Heart right ventricle (tissue), 16 donors: ENCODE data around the gene SEC31B. TPM values are rescaled to one million over a fixed set of nuclear protein-coding genes. Genes with fewer than 3 reads are reported as not detected.

Source experiments
- ATAC-seq, 8 donors: fragments of 200-7000 bp; cut with Tn5 transposase; one replicate each; pipeline ENCODE4 v1.9.1; 2020; ENCODE audit warnings: mild to moderate bottlenecking in 8 of 8, moderate library complexity in 8 of 8, moderate number of reproducible peaks in 1 of 8
- DNase-seq, 2 donors: peaks; one replicate each; pipeline ENCODE4 v3.0.0-alpha.2; 2020
- H3K27ac ChIP-seq, 10 donors: fragments of 200-600 bp; sonication (generic) in 2 of 10; one replicate each; pipeline versions ENCODE4 v1.5.0 to v1.8.0; 2020 to 2022; ENCODE audit warnings: mild to moderate bottlenecking in 3 of 10
- H3K27me3 ChIP-seq, 7 donors: fragments of 200-600 bp; one replicate each; pipeline ENCODE4 v1.8.0; 2021 to 2022; ENCODE audit warnings: mild to moderate bottlenecking in 2 of 7
- H3K36me3 ChIP-seq, 9 donors: fragments of 200-600 bp; sonication (generic) in 1 of 9; one replicate each; pipeline versions ENCODE4 v1.5.0 to v1.8.0; 2020 to 2022; ENCODE audit warnings: mild to moderate bottlenecking in 2 of 9
- H3K4me1 ChIP-seq, 9 donors: fragments of 200-600 bp; sonication (generic) in 1 of 9; one replicate each; pipeline versions ENCODE4 v1.5.0 to v1.8.0; 2020 to 2022; ENCODE audit warnings: mild to moderate bottlenecking in 4 of 9
- H3K4me3 ChIP-seq, 10 donors: fragments of 200-600 bp; sonication (generic) in 2 of 10; one replicate each; pipeline versions ENCODE4 v1.5.0 to v1.8.0; 2020 to 2022; ENCODE audit warnings: mild to moderate bottlenecking in 7 of 10, moderate library complexity in 2 of 10
- H3K9me3 ChIP-seq, 11 donors: fragments of 200-600 bp in 10 of 11; sonication (generic) in 2 of 11; one replicate each; pipeline versions ENCODE4 v1.5.0 to v1.8.0; 2013 to 2022; ENCODE audit warnings: mild to moderate bottlenecking in 2 of 11, control low read depth in 1 of 11, moderate library complexity in 1 of 11
- CTCF ChIP-seq, 9 donors: fragments of 200-600 bp; sonication (generic) in 2 of 9; IDR thresholded peaks; one replicate each; pipeline versions ENCODE4 v1.5.0 to v1.8.0; 2021 to 2022; ENCODE audit warnings: antibody characterized with exemption in 9 of 9, mild to moderate bottlenecking in 5 of 9, moderate library complexity in 1 of 9
- WGBS, 2 donors: extraction: QIAGEN DNeasy Blood & Tissue Kit; methylation state at CpG; one replicate each; pipeline ENCODE4 v1.1.7; 2013; ENCODE audit warnings: inconsistent platforms in 1 of 2; 5-methylcytosine and 5-hydroxymethylcytosine counted together
- intact Hi-C, 10 donors: fragments of 100-400 bp; cut with DNase I; formaldehyde crosslinking; loops; one replicate each; pipeline versions ENCODE4 v1.11.1 to v1.14.2; 2022
- polyA plus RNA-seq, 2 donors: library from polyadenylated mRNA; stranded (reverse); fragments of 200-250 nt; gene quantifications; one replicate each; pipeline ENCODE4 v1.2.3, GENCODE V29; 2013
- total RNA-seq, 10 donors: library from RNA; stranded (reverse); fragmentation: NEBNext Ultra II Directional in 3 of 10; extraction: Animal tissue kit (Norgen Biotek cat#: 25700) in 3 of 10; gene quantifications; one replicate each; pipeline versions ENCODE4 v1.2.1 to v1.2.4, GENCODE V29; 2021 to 2023
- donor health status: Arrhythmogenic right ventricular cardiomyopathy.
- donor health status: ischemic (EF 13 %, LVEDD 7.1; RV severe dilation, severe dysfunction).
- donor health status: healthy with polysubstance abuse.
- donor health status: DM: no; HTN: yes; CAD: no.
- donor health status: DM: no; HTN: no; CAD: no.
- donor health status: ischemic (EF 25% LVEDD 6.9; RV normal size, moderate dysfunction).
- donor health status: ischemic (EF 25% LVEDD 5.7; RV mildly dilated, moderate dysfunction).
- donor health status: healthy.
- donor health status: DM: yes; HTN: yes; CAD: no.
- donor health status: Ischemic cardiomyopathy.
- donor health status: ischemic (EF 35%, LVEDD 5.7; RV mildly dilated, moderate dysfunction).
- donor health status: nonischemic (EF 11% LVEDD 7.7; RV severe dilation, severe dysfunction).
- donor health status: DM: yes; HTN: yes; CAD: no.
- donor health status: PGD.
- donor health status: ischemic (EF 29% LVEDD 5.4; RV normal size, mild dysfunction).
- donor health status: nonischemic (EF 23%, LVEDD 6.1; RV moderate dilation, normal function).

The SEC31B gene
- total and polyA plus RNA-seq, 12 donors: 2.7 to 28.2 (median 8.3) TPM

- ATAC-seq: no peak
- no peak overlapping the region for H3K4me3 ChIP-seq
- no peaks in the 10 kb centered on the region for H3K27me3 ChIP-seq
- peaks cover 0 to 93% (median 23%) of the 10 kb centered on the region in 9 donors for H3K36me3 ChIP-seq
- WGBS, 2 donors: 98 to 100% methylated on average over 2 of the region's 2 CpGs
- H3K4me1 ChIP-seq: peaks cover 0 to 18% (median 0%) of the 10 kb centered on the region in 9 donors
- no peaks in the 10 kb centered on the region for H3K9me3 ChIP-seq
- H3K27ac ChIP-seq: no peak overlapping the region
- intact Hi-C loops: loop anchor here in 1 of 10 donors (10.0 kb wide), 1 partner anchor 70 kb away; no protein-coding TSS in a partner anchor
- DNase-seq: no peak
- TF ChIP-seq CTCF (IDR thresholded peaks at IDR 0.05): no peak
Measured at GRCh38 chr10:100505164-100505563, 14.5 kb downstream of the SEC31B start.

DNA sequence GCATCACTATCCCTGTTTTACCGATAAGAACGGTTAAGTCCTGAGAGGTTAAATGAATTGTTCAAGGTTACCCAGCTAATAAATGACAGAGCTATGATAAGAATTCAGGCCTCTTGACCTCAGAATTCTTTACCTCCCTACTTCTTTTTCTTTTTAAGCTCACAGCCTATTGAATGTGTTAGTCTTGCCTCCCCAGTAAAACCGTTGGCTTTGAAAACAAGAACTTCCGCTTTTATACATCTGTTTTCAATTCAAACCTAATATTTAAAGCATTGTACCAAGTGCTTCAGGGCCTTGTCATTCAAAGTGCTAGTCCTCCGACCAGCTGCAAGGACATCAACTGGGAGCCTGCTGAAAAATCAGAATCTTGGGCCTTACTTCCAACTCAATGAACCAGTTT lies 15.6 kb downstream of the SEC31B start:
- TF ChIP-seq CTCF (IDR thresholded peaks at IDR 0.05): no peak
- peaks cover 0 to 93% (median 33%) of the 10 kb centered on the region in 9 donors for H3K36me3 ChIP-seq
- no peaks in the 10 kb centered on the region for H3K9me3 ChIP-seq
- H3K4me3 ChIP-seq: no peak overlapping the region
- intact Hi-C loops: loop anchor here in 1 of 10 donors (10.0 kb wide), 1 partner anchor 69 kb away; no protein-coding TSS in a partner anchor
- peaks cover 0 to 7% (median 0%) of the 10 kb centered on the region in 9 donors for H3K4me1 ChIP-seq
- WGBS, 2 donors: 63 to 74% methylated on average over 5 of the region's 5 CpGs
- no peaks in the 10 kb centered on the region for H3K27me3 ChIP-seq
- H3K27ac ChIP-seq: no peak overlapping the region
- no peak for ATAC-seq
- DNase-seq: no peak

DNA sequence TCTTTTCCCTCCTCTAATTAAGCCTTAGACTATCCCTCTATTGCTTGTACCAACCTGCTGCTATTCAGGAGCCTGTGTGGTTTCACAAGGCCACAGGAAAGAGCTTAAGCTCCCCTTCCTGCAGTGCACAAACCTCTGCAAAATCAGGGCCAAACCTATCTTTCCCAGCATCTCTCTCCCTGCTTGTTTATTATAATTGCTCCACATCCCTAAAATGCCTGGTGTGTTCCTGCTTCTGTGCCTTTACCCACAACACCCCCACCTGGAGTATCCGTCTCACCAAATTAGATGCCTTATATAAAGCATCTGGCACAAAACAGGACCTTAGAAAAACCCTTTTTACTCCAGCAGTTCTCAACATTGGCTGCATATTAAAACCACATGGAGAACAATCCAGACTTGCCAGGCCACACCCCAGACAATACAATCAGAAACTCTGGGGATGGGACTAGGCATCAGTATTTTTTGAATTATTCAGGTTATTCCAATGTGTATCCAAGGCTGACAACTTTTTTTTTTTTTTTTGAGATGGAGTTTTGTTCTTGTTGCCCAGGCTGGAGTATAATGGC lies 16.7 kb downstream of the SEC31B start:
- no peak for ATAC-seq
- DNase-seq: no peak
- Histone ChIP-seq H3K4me3 (no peak overlapping the region), H3K36me3 (peaks cover 0 to 96% (median 37%) of the 10 kb centered on the region in 9 donors), H3K4me1 (no peaks in the 10 kb centered on the region), H3K9me3 (no peaks in the 10 kb centered on the region), H3K27ac (no peak overlapping the region), H3K27me3 (no peaks in the 10 kb centered on the region)
- WGBS, 2 donors: 95 to 100% methylated on average over 1 of the region's 1 CpG
- TF ChIP-seq CTCF (IDR thresholded peaks at IDR 0.05): no peak
- intact Hi-C loops: loop anchor here in 1 of 10 donors (10.0 kb wide), 1 partner anchor 68 kb away; no protein-coding TSS in a partner anchor

GRCh38 chr10:100501423-100501822 lies 18.2 kb downstream of the SEC31B start:
- H3K4me1 ChIP-seq: no peaks in the 10 kb centered on the region
- DNase-seq (no peak), ATAC-seq (no peak)
- no peak for TF ChIP-seq CTCF (IDR thresholded peaks at IDR 0.05)
- intact Hi-C loops: loop anchor here in 1 of 10 donors (10.0 kb wide), 1 partner anchor 67 kb away; no protein-coding TSS in a partner anchor
- H3K9me3 ChIP-seq: no peaks in the 10 kb centered on the region
- no peaks in the 10 kb centered on the region for H3K27me3 ChIP-seq
- peaks cover 0 to 96% (median 46%) of the 10 kb centered on the region in 9 donors for H3K36me3 ChIP-seq
- H3K4me3 ChIP-seq: no peak overlapping the region
- H3K27ac ChIP-seq: no peak overlapping the region
